ENCODE data around the gene TAF9. TPM values are rescaled to one million over a fixed set of nuclear protein-coding genes. Genes with fewer than 3 reads are reported as not detected.
"Not testable (repeated sequence)": the region's sequence is repeated elsewhere in the genome, so short reads cannot be mapped to it uniquely, and the experiment has no call there.

The TAF9 gene
- total and polyA plus RNA-seq, 2 donors = 43.9 to 44.1 TPM

DNA sequence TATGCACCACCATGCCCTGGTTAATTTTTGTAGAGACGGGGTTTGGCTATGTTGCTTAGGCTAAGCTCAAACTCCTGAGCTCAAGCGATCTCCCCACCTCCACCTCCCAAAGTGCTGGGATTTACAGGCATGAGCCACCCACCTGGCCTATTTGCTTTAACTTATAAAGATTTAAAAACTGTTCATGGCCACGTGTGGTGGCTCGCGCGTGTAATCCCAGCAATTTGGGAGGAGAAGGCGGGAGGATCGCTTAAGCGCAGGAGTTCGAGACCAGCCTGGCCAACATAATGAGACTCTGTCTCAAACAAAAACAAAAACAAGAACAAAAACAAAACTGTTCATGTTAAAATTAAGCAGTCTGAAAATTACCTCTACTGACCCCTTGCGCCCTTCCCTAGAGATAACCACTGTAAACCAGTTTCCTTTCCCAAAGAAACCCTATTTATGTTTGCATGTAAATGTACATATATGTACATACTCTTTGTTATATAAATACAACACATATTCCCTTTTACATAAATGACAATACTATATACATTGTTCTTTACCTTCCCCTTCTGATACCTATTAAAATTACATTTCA, 1.5 kb downstream of the TAF9 start:
- Histone ChIP-seq H3K4me3 (ENCODE audit: low read depth, low read length) (no peak overlapping the region), H3K36me3 (ENCODE audit: insufficient read depth) (peaks cover 4% of the 10 kb centered on the region), H3K4me1 (ENCODE audit: insufficient read depth) (peaks cover 2% of the 10 kb centered on the region), H3K27ac (ENCODE audit: low read depth) (no peak overlapping the region)
- WGBS = 90% methylated on average over 11 of the region's 11 CpGs
- DNase-seq (ENCODE audit: extremely low spot score) = no peak

DNA sequence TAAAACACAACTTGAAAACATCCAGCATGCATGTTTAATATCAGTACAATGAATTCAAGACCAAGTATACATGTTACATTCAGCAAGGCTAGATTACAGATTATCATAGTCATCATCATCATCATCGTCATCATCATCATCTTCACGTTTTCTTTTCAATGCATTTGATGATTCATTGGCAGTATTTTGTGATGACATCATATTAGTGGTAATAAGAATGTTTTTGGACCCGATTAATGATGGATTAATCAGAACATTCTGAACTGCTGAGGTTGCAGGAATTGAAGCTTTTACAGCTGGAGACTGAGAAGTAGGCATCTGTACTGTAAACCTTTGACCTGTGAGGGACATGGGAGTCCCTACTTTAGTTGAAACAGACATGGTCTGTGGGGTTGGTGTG, 4.5 kb downstream of the TAF9 start:
- Histone ChIP-seq H3K36me3 (ENCODE audit: insufficient read depth) (peaks cover 4% of the 10 kb centered on the region), H3K4me1 (ENCODE audit: insufficient read depth) (no peaks in the 10 kb centered on the region), H3K27ac (ENCODE audit: low read depth) (no peak overlapping the region), H3K4me3 (ENCODE audit: low read depth, low read length) (no peak overlapping the region)
- no peak for DNase-seq (ENCODE audit: extremely low spot score)
- 81% methylated on average over 3 of the region's 3 CpGs for WGBS

DNA sequence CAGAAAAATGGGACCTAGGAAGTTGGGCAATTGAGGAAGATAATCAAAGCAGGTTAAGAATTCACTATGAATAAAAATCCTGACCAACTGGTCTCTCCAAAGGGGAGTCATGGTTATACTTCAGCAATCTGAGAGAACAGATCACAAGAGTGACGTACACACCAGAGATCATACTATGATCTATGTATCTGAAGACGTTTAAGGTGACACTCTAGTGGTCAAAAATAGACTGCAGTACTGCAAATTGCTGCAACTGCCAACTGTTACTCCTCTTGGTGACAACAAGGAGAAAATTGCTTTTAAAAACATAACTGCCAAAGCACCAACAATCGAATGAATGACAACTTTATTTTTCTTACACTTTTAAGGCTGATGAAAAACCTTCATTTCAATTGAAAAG, 4.9 kb downstream of the TAF9 start:
- peaks cover 4% of the 10 kb centered on the region for H3K36me3 ChIP-seq (ENCODE audit: insufficient read depth)
- no peak overlapping the region for H3K4me3 ChIP-seq (ENCODE audit: low read depth, low read length)
- H3K27ac ChIP-seq (ENCODE audit: low read depth) = no peak overlapping the region
- WGBS = 63% methylated on average over 3 of the region's 3 CpGs
- DNase-seq (ENCODE audit: extremely low spot score) = no peak
- H3K4me1 ChIP-seq (ENCODE audit: insufficient read depth) = no peaks in the 10 kb centered on the region

DNA sequence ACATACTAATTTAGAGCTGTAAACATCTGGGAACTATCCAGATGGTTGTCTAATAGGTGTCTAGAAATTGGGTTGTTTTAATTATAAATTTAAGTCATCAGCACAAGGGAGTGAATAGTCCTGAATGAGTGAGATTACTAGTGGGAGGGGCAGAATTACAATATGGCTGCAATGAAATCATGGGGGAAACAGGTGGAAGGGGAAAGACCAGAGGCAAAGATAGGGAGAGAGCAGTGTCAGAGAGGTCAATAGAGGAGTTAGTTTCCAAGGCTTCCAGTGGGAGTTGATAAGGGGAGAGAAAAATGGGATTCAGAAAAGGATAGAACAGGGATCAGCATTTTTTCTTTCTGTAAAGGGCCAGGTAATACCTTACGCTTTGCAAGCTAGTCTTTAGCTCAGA, 8.9 kb downstream of the TAF9 start:
- Histone ChIP-seq H3K27ac (ENCODE audit: low read depth) (no peak overlapping the region), H3K4me3 (ENCODE audit: low read depth, low read length) (no peak overlapping the region), H3K36me3 (ENCODE audit: insufficient read depth) (peaks cover 2% of the 10 kb centered on the region), H3K4me1 (ENCODE audit: insufficient read depth) (no peaks in the 10 kb centered on the region)
- no peak for DNase-seq (ENCODE audit: extremely low spot score)
- 98% methylated on average over 1 of the region's 1 CpG for WGBS

DNA sequence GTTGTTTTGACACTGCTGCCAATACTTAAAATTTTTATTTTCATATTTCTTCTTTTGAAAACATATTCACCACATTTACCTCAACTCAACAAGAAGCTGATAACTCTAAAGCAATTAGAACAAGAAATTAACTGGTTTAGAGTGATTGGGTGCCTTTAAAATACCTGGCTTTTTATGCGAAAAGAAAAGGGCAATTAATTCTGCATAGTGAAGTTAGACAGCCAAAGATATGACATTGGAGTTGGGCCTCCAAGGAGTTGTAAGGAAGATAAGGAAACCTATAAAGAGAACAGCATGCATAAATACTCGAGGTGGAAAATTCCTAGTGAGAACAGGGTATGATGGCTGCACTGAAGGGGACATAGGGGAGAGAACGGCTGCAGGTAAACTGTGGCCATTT, 9.6 kb downstream of the TAF9 start:
- no peaks in the 10 kb centered on the region for H3K4me1 ChIP-seq (ENCODE audit: insufficient read depth)
- H3K36me3 ChIP-seq (ENCODE audit: insufficient read depth) = peaks cover 2% of the 10 kb centered on the region
- no peak overlapping the region for H3K27ac ChIP-seq (ENCODE audit: low read depth)
- H3K4me3 ChIP-seq (ENCODE audit: low read depth, low read length) = no peak overlapping the region
- WGBS = 58% methylated on average over 3 of the region's 3 CpGs
- no peak for DNase-seq (ENCODE audit: extremely low spot score)

DNA sequence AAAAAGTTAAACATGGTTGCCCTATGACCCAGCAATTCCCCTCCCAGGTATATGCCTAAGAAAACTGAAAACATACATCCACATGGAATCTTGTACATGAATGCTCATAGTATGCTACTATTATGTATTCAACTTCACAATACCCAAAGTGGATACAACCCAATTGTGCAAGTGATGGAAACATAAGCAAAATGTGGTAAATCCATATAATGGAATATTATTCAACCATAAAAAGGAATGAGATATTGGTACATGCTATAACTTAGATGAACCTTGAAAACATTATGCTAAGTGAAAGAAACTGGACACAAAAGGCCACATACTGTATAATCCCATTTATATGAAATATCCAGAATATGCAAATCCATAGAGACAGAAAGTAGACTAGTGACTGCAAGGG, 18.7 kb downstream of the TAF9 start:
- no peak overlapping the region for H3K4me3 ChIP-seq (ENCODE audit: low read depth, low read length)
- no peak for DNase-seq (ENCODE audit: extremely low spot score)
- H3K36me3 ChIP-seq (ENCODE audit: insufficient read depth) = peaks cover 2% of the 10 kb centered on the region
- H3K4me1 ChIP-seq (ENCODE audit: insufficient read depth) = no peaks in the 10 kb centered on the region
- H3K27ac ChIP-seq (ENCODE audit: low read depth) = no peak overlapping the region

DNA sequence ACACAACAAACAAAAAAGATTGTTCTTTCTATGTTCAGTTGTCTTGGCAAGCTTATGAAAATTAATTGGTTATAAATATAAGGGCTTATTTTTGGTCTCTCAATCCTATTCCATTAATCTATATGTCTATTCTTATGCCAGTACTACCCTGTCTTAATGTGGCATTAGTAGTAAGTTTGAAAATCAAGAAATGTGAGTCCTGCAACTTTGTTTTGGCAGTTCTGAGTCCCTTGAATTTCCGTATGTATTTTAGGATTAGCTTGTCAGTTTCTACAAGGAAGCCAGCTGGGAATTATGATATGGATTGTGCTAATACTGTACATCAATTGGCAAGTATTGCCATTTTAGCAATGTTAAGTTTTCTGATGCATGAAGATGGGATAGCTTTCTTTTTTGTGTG, 26.2 kb downstream of the TAF9 start:
- no peaks in the 10 kb centered on the region for H3K36me3 ChIP-seq (ENCODE audit: insufficient read depth)
- H3K4me3 ChIP-seq (ENCODE audit: low read depth, low read length) = no peak overlapping the region
- 49% methylated on average over 1 of the region's 1 CpG for WGBS
- no peak overlapping the region for H3K27ac ChIP-seq (ENCODE audit: low read depth)
- no peaks in the 10 kb centered on the region for H3K4me1 ChIP-seq (ENCODE audit: insufficient read depth)
- DNase-seq (ENCODE audit: extremely low spot score) = no peak

DNA sequence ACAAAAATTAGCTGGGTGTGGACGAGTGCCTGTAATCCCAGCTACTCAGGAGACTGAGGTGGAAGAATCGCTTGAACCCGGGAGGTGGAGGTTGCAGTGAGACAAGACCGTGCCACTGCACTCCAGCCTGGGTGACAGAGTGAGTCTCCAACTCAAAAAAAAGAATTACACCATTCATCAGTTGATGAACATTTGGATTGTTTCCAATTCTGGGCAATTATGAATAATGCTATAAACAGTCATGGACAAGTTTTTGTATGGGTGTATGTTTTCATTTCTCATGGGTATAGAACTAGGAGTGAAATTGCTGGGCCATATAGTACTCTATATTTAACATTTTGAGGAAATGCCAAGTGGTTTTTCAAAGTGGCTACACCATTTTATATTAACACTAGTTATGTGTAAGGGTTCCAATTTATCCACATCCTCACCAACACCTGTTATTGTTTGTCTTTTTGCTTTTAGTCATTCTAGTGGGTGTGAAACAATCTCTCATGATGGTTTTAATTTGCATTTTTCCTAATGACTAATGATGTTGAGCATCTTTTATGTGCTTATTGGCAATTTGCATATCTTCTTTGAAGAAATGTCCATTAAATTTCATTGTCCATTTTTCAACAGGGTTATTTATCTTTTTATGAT, 27.7 kb downstream of the TAF9 start:
- no peak overlapping the region for H3K27ac ChIP-seq (ENCODE audit: low read depth)
- no peak overlapping the region for H3K4me3 ChIP-seq (ENCODE audit: low read depth, low read length)
- no peaks in the 10 kb centered on the region for H3K36me3 ChIP-seq (ENCODE audit: insufficient read depth)
- DNase-seq (ENCODE audit: extremely low spot score) = no peak
- H3K4me1 ChIP-seq (ENCODE audit: insufficient read depth) = no peaks in the 10 kb centered on the region
- 91% methylated on average over 4 of the region's 4 CpGs for WGBS

DNA sequence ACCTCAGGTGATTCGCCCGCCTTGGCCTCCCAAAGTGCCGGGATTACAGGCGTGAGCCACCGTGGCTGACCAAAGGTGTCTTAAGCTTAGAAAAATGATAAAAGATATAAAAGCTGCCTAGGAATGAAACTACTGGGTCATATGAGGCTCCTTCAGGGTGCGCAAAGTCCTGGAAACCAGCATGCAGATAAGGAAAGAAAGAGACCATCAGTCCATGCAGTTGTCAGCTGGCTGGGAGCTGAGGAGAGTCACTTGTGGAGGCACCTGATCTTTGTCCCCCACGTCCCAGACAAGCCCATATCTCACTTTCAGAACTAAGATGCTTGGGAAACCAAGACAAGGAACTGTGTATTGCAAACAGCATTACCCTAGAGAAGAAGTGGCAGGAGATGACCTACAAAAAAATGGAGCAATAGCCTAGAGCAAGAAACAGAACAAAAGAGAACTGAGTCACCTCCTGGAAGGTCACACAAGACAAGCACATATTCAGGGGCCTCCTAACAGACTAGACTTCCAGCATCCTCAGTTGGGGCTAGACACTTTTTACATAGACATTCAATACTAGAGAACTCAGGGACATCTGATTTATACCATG, 33.9 kb downstream of the TAF9 start:
- WGBS = 86% methylated on average over 7 of the region's 7 CpGs
- DNase-seq (ENCODE audit: extremely low spot score) = no peak
- Histone ChIP-seq H3K27ac (ENCODE audit: low read depth) (no peak overlapping the region), H3K4me3 (ENCODE audit: low read depth, low read length) (no peak overlapping the region), H3K4me1 (ENCODE audit: insufficient read depth) (no peaks in the 10 kb centered on the region), H3K36me3 (ENCODE audit: insufficient read depth) (no peaks in the 10 kb centered on the region)

DNA sequence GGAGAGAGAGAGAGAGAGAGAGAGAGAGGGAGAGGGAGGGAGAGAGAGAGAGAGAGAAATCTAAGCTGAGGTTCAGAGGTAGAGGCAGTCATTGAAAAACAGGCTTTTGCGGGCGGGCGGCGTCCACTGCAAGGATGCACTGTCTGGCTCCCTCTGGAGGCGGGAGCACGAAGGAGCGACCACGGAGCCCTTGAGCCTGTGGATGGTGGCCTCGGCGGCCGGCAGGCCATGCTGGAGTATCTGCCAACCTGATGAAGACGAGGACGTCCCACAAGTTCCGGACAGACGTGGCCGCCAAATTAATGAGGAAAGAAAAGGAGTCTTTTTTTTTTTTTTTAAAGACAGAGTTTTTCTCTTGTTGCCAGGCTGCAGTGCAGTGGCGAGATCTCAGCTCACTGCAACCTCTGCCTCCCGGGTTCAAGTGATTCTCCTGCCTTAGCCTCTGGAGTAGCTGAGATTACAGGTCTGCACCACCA, 34.5 kb downstream of the TAF9 start:
- WGBS = 11% methylated on average over 18 of the region's 18 CpGs
- no peak overlapping the region for H3K4me3 ChIP-seq (ENCODE audit: low read depth, low read length)
- no peaks in the 10 kb centered on the region for H3K4me1 ChIP-seq (ENCODE audit: insufficient read depth)
- H3K36me3 ChIP-seq (ENCODE audit: insufficient read depth) = no peaks in the 10 kb centered on the region
- H3K27ac ChIP-seq (ENCODE audit: low read depth) = no peak overlapping the region
- DNase-seq (ENCODE audit: extremely low spot score) = no peak

DNA sequence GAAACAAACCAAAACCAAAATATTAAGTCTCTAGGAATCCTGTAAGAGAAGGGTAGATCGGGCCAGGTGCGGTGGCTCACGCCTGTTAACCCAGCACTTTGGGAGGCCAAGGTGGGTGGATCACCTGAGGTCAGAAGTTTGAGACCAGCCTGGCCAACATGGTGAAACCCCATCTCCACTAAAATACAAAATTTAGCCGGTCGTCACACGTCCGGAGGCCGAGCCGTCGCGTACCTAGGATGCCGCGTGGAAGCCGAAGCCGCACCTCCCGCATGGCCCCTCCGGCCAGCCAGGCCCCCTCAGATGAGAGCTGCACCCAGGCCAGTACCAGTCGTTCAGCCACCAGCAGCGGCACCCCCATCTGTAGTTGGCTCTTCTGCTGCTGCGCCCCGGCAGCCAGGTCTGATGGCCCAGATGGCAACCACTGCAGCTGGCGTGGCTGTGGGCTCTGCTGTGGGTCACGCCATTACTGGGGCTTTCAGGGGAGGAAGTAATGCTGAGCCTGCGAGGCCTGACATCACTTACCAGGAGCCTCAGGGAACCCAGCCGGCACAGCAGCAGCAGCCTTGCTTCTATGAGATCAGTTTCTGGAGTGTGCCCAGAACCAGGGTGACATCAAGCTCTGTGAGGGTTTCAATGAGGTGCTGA, 35.5 kb downstream of the TAF9 start:
- H3K36me3 ChIP-seq (ENCODE audit: insufficient read depth); H3K4me1 ChIP-seq (ENCODE audit: insufficient read depth); H3K27ac ChIP-seq (ENCODE audit: low read depth); H3K4me3 ChIP-seq (ENCODE audit: low read depth, low read length); DNase-seq (ENCODE audit: extremely low spot score): not testable (repeated sequence)
- 95% methylated on average over 25 of the region's 25 CpGs for WGBS

DNA sequence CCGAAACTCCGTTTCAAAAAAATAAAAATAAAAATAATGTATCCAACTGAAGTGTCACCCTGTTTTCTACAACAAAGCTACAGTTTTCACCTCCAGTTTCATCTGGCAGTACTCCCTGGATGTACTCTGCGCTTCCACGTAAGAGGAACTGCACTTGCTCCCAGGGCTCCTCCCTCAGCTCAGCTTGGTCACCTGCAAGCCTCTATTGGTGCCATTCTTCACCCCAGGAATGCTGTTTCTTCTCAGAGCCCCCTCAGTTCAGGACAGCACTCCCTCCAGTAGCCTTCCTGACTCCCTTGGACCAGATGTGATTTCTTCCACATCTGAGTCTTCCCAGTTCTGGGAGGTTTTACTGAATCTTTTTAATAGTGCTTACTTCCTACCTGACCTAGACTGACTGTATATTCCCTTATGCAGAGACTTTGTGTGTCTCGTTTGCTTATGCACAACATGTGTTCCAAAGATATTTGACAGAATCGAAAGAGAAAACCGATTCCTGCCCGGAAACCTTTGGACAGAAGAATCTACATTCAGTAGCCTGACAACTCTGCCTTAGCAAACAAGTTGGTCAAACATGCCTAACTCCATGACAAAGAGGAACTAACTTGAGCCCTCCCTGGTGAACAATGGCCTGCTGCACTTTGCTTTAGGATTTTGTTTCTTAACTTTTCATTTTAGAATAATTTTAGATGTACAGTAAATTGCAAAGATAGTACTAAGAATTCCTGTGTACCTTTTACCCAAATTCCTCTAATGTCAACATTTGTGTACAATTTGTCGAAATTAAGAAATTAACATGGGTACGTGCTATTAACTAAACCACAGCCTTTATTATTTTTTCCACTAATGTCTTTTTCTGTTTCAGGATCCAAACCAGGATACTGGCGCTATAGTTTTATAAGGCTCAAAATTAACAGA, 37.5 kb downstream of the TAF9 start:
- DNase-seq (ENCODE audit: extremely low spot score) = no peak
- no peak overlapping the region for H3K27ac ChIP-seq (ENCODE audit: low read depth)
- no peaks in the 10 kb centered on the region for H3K4me1 ChIP-seq (ENCODE audit: insufficient read depth)
- 65% methylated on average over 11 of the region's 11 CpGs for WGBS
- no peaks in the 10 kb centered on the region for H3K36me3 ChIP-seq (ENCODE audit: insufficient read depth)
- peak overlapping the region; percentile 71 for H3K4me3 ChIP-seq (ENCODE audit: low read depth, low read length)

DNA sequence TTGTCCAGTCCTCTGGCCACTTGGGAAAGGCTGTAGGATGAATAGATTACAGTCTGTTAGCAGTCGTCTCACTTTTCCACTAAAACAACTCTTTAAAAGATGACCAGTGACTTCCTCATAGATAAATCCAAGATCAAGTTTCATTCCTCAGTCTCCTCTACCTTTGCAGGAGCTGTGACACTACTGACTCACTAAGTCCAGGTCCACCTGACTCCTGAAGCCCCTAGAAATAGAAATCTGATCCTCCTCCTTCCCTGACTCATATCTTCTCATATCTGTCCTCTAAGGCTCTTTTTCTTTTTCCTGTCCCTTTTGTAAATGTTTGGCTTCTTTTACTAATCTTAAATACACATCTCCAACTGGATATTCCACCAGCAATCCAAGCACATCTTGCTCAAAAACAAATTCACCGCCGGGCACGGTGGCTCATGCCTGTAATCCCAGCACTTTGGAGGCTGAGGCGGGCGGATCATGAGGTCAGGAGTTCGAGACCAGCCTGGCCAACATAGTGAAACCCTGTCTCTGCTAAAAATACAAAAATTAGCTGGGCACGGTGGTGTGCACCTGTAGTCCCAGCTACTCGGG, 39.3 kb downstream of the TAF9 start:
- Histone ChIP-seq H3K36me3 (ENCODE audit: insufficient read depth) (no peaks in the 10 kb centered on the region), H3K27ac (ENCODE audit: low read depth) (no peak overlapping the region), H3K4me3 (ENCODE audit: low read depth, low read length) (no peak overlapping the region), H3K4me1 (ENCODE audit: insufficient read depth) (no peaks in the 10 kb centered on the region)
- 81% methylated on average over 9 of the region's 9 CpGs for WGBS
- no peak for DNase-seq (ENCODE audit: extremely low spot score)
